BJ (cell line): Measurements from ENCODE around the gene CLASP1. TPM values are rescaled to one million over a fixed set of nuclear protein-coding genes. Genes with fewer than 3 reads are reported as not detected.

Source experiments
- CTCF ChIA-PET: fragments of 350-600 bp; formaldehyde crosslinking; extraction: SDS; loops from one replicate; lab custom pipeline; 2021; ENCODE audit warnings: antibody characterized with exemption, inconsistent platforms; lab: Yijun Ruan, JAX
- POLR2A ChIA-PET: fragments of 300-600 bp; sonication (Branson Sonifier 250); formaldehyde crosslinking; extraction: SDS; loops from one replicate; lab custom pipeline; 2021; ENCODE audit warnings: antibody characterized with exemption; lab: Charles Lee
- DNase-seq: peaks from one replicate; pipeline ENCODE4 v3.0.0-alpha.2; 2011; ENCODE audit warnings: low read depth
- H3K27me3 ChIP-seq: 2 replicates; pipeline ENCODE4 v1.6.0; 2011; ENCODE audit warnings: low read length; ENCODE audit not compliant: control insufficient read depth, insufficient read depth
- H3K36me3 ChIP-seq: 2 replicates; pipeline ENCODE4 v1.5.1; 2011; ENCODE audit warnings: low read length; ENCODE audit not compliant: control insufficient read depth, insufficient read depth
- H3K4me3 ChIP-seq: 2 replicates; pipeline ENCODE4 v1.5.1; 2011; ENCODE audit warnings: low read depth, mild to moderate bottlenecking, control low read depth, low read length
- polyA plus RNA-seq: library from polyadenylated mRNA; depleted of rRNA; stranded (reverse); fragments of >200 nt; gene quantifications from 2 replicates; pipeline ENCODE4 v1.2.3, GENCODE V29; 2011
- TF ChIP-seq, protein P1 (sequence below): IDR thresholded peaks from 2 replicates; pipeline ENCODE4 v1.5.1; 2011; ENCODE audit warnings: low read depth, mild to moderate bottlenecking, control low read depth, inconsistent platforms, low read length, moderate library complexity; ENCODE audit not compliant: insufficient read depth

The CLASP1 gene
- polyA plus RNA-seq, 1 experiment = 7.1 TPM

GRCh38 chr2:121596221-121597080, 52.8 kb downstream of the CLASP1 start:
- peak overlapping the region; percentile 19 for H3K4me3 ChIP-seq
- ChIA-PET CTCF (interaction anchor here (0.7 to 2.5 kb wide), 6 partner anchors 10 to 123 kb away, joined by 3 to 14 read pairs (median 4); no protein-coding TSS in a partner anchor), POLR2A (no interaction called here)
- no peaks in the 10 kb centered on the region for H3K36me3 ChIP-seq
- TF ChIP-seq, protein P1, sequence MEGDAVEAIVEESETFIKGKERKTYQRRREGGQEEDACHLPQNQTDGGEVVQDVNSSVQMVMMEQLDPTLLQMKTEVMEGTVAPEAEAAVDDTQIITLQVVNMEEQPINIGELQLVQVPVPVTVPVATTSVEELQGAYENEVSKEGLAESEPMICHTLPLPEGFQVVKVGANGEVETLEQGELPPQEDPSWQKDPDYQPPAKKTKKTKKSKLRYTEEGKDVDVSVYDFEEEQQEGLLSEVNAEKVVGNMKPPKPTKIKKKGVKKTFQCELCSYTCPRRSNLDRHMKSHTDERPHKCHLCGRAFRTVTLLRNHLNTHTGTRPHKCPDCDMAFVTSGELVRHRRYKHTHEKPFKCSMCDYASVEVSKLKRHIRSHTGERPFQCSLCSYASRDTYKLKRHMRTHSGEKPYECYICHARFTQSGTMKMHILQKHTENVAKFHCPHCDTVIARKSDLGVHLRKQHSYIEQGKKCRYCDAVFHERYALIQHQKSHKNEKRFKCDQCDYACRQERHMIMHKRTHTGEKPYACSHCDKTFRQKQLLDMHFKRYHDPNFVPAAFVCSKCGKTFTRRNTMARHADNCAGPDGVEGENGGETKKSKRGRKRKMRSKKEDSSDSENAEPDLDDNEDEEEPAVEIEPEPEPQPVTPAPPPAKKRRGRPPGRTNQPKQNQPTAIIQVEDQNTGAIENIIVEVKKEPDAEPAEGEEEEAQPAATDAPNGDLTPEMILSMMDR = peak; percentile 61
- H3K27me3 ChIP-seq = no peaks in the 10 kb centered on the region
- DNase-seq = peak; percentile 19

DNA sequence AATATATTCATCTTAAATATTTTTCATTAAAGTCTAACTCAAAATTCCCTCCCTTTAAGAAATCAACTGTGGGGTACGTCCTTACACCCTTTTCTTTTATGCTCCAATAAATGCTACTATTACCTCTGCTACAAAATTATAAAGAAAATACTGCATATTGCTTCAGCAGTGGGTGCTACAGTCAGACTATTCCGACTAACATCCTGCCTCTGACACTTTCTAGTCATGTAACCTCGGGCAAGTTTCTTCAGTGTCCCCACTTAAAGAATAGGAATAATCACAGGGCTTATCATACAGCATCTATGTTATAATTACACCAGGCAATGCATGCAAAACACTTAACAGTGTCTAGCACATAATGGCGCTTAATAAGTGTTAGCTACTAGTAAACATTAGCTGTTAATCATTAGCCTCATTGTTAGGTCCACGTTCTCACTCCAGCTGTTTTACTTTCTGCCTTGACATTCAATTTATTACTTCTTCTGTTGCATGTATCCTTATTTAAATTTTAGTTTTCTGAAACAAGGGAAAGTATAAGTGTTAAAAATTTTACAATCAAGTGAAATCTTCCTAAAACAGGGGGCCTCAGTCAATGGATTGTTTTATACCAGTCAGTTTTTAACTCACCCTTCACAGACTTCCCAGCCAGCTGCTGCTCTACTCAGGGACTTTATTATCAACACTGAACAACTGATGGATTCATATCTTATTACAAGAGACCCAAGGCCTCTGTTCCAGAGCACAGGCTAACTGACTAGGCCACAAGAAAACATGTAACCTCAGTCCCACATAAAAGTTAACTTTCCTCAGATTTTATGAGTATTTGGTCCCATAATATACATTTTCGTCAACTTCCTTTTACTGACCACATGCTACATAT, 54.0 kb downstream of the CLASP1 start:
- no peak overlapping the region for H3K4me3 ChIP-seq
- H3K27me3 ChIP-seq = no peaks in the 10 kb centered on the region
- POLR2A ChIA-PET = no interaction called here
- CTCF ChIA-PET = interaction anchor here (1.1 to 2.5 kb wide), 5 partner anchors 8 to 124 kb away, joined by 3 to 14 read pairs (median 4); no protein-coding TSS in a partner anchor
- H3K36me3 ChIP-seq = no peaks in the 10 kb centered on the region
- no peak for DNase-seq
- TF ChIP-seq, protein P1 = no peak

- Histone ChIP-seq H3K27me3 (no peaks in the 10 kb centered on the region), H3K36me3 (no peaks in the 10 kb centered on the region), H3K4me3 (no peak overlapping the region)
- POLR2A ChIA-PET = no interaction called here
- no peak for DNase-seq
- CTCF ChIA-PET = interaction anchor here (1.7 kb wide), 1 partner anchor 127 kb away, joined by 8 read pairs; no protein-coding TSS in a partner anchor
- TF ChIP-seq, protein P1 = no peak
These were observed 58.1 kb downstream of the CLASP1 start for GRCh38 chr2:121591199-121591598.

- Histone ChIP-seq H3K27me3 (no peaks in the 10 kb centered on the region), H3K4me3 (no peak overlapping the region), H3K36me3 (no peaks in the 10 kb centered on the region)
- ChIA-PET CTCF (no interaction called here), POLR2A (no interaction called here)
- no peak for DNase-seq
- TF ChIP-seq, protein P1 = no peak
These were observed 60.9 kb downstream of the CLASP1 start for GRCh38 chr2:121588357-121588756.
